ENCODE data around the gene CLCN2.

Gene CLCN2

GRCh38 chr3:184315543-184315867, 45.9 kb downstream of the CLCN2 start:
- peak overlapping the region; percentile 98 for H3K4me3 ChIP-seq (ENCODE audit: low read depth, low read length)
- no peak for DNase-seq (ENCODE audit: low read depth)
- TF ChIP-seq CTCF (IDR thresholded peaks at IDR 0.05; ENCODE audit: control insufficient read depth, extremely low read depth, insufficient read depth), result no peak

GRCh38 chr3:184314700-184315542, 46.5 kb downstream of the CLCN2 start:
- DNase-seq (ENCODE audit: low read depth), result no peak
- no peak for TF ChIP-seq CTCF (IDR thresholded peaks at IDR 0.05; ENCODE audit: control insufficient read depth, extremely low read depth, insufficient read depth)
- H3K4me3 ChIP-seq (ENCODE audit: low read depth, low read length), result peak overlapping the region; percentile 98

GRCh38 chr3:184314363-184314699, 47.1 kb downstream of the CLCN2 start, which contains the start of gene EIF4G1:
EIF4G1 (plus strand) TSS chr3:184314606; CDS start chr3:184315797, 1,191 bp downstream.
- no peak for TF ChIP-seq CTCF (IDR thresholded peaks at IDR 0.05; ENCODE audit: control insufficient read depth, extremely low read depth, insufficient read depth)
- peak; percentile 75 for DNase-seq (ENCODE audit: low read depth)
- peak within 1 kb of the TSS; percentile 98 for H3K4me3 ChIP-seq (ENCODE audit: low read depth, low read length)

- DNase-seq (ENCODE audit: low read depth), result no peak
- TF ChIP-seq CTCF (IDR thresholded peaks at IDR 0.05; ENCODE audit: control insufficient read depth, extremely low read depth, insufficient read depth), result no peak
- H3K4me3 ChIP-seq (ENCODE audit: low read depth, low read length), result no peak overlapping the region
These were observed 49.8 kb downstream of the CLCN2 start for GRCh38 chr3:184311633-184312032.

- no peak overlapping the region for H3K4me3 ChIP-seq (ENCODE audit: low read depth, low read length)
- no peak for TF ChIP-seq CTCF (IDR thresholded peaks at IDR 0.05; ENCODE audit: control insufficient read depth, extremely low read depth, insufficient read depth)
- DNase-seq (ENCODE audit: low read depth), result no peak
These were observed 52.7 kb downstream of the CLCN2 start for GRCh38 chr3:184308744-184309143.

GRCh38 chr3:184307915-184308314, 53.5 kb downstream of the CLCN2 start:
- no peak for TF ChIP-seq CTCF (IDR thresholded peaks at IDR 0.05; ENCODE audit: control insufficient read depth, extremely low read depth, insufficient read depth)
- H3K4me3 ChIP-seq (ENCODE audit: low read depth, low read length), result no peak overlapping the region
- no peak for DNase-seq (ENCODE audit: low read depth)
